CD14-positive monocyte (primary cell): ENCODE results near the gene MEG3. TPM values are rescaled to one million over a fixed set of nuclear protein-coding genes. Genes with fewer than 3 reads are reported as not detected.

Experiments
- DNase-seq, 3 donors: peaks; one replicate each; pipeline ENCODE4 v3.0.0-alpha.2; 2011 to 2022
- H2AFZ ChIP-seq: 2 replicates; pipeline ENCODE4 v1.6.0; 2012; ENCODE audit warnings: mild to moderate bottlenecking, low read depth, low read length, inconsistent platforms; ENCODE audit not compliant: insufficient read depth, poor library complexity, severe bottlenecking
- H3K27ac ChIP-seq, 2 donors: 1 replicate in 1 of 2; 2 replicates in 1 of 2; pipeline ENCODE4 v1.5.1; 2012 to 2013; ENCODE audit warnings: low read length in 2 of 2, control low read depth in 1 of 2, inconsistent platforms in 1 of 2, low read depth in 1 of 2, mild to moderate bottlenecking in 1 of 2
- H3K27me3 ChIP-seq, 2 donors: one replicate each; pipeline versions ENCODE4 v1.6.0 to v1.6.1; 2011 to 2013; ENCODE audit warnings: low read length in 2 of 2; ENCODE audit not compliant: control insufficient read depth in 2 of 2, insufficient read depth in 2 of 2
- H3K36me3 ChIP-seq, 2 donors: replicated peaks in 1 of 2; 1 replicate in 1 of 2; 2 replicates in 1 of 2; pipeline versions ENCODE4 v1.5.1 to v1.6.1; 2012 to 2013; ENCODE audit warnings: low read length in 2 of 2, control low read depth in 1 of 2, inconsistent platforms in 1 of 2, mild to moderate bottlenecking in 1 of 2; ENCODE audit not compliant: insufficient read depth in 2 of 2, control insufficient read depth in 1 of 2
- H3K4me1 ChIP-seq, 2 donors: 1 replicate in 1 of 2; 2 replicates in 1 of 2; pipeline versions ENCODE4 v1.5.1 to v1.6.1; 2012 to 2013; ENCODE audit warnings: low read length in 2 of 2, control low read depth in 1 of 2, inconsistent platforms in 1 of 2, mild to moderate bottlenecking in 1 of 2, moderate library complexity in 1 of 2; ENCODE audit not compliant: insufficient read depth in 2 of 2, control insufficient read depth in 1 of 2
- H3K4me2 ChIP-seq: replicated peaks from 2 replicates; pipeline ENCODE3; 2012; ENCODE audit warnings: low read length, moderate library complexity, mild to moderate bottlenecking; ENCODE audit not compliant: poor library complexity, severe bottlenecking; ENCODE audit errors: extremely low read depth
- H3K4me3 ChIP-seq, 3 experiments: fragments of 200-600 bp in 1 of 3; sonication (generic) in 1 of 3; replicated peaks in 1 of 3; 1 replicate in 2 of 3; 2 replicates in 1 of 3; pipeline ENCODE4 v1.5.1; 2011 to 2013; ENCODE audit warnings: low read length in 3 of 3, mild to moderate bottlenecking in 3 of 3, control low read depth in 2 of 3, low read depth in 2 of 3, inconsistent platforms in 1 of 3, moderate library complexity in 1 of 3
- H3K79me2 ChIP-seq: 2 replicates; pipeline ENCODE4 v1.6.0; 2012; ENCODE audit warnings: mild to moderate bottlenecking, control low read depth, inconsistent platforms, low read length, moderate library complexity; ENCODE audit not compliant: insufficient read depth
- H3K9ac ChIP-seq: 2 replicates; pipeline ENCODE4 v1.6.0; 2017; ENCODE audit warnings: low read length, mild to moderate bottlenecking; ENCODE audit not compliant: insufficient read depth, poor library complexity, severe bottlenecking
- H3K9me3 ChIP-seq, 2 donors: replicated peaks in 1 of 2; 1 replicate in 1 of 2; 2 replicates in 1 of 2; pipeline versions ENCODE4 v1.5.1 to v1.6.1; 2012 to 2013; ENCODE audit warnings: low read length in 2 of 2, control low read depth in 1 of 2; ENCODE audit not compliant: control insufficient read depth in 1 of 2, insufficient read depth in 1 of 2
- H4K20me1 ChIP-seq: 2 replicates; pipeline ENCODE4 v1.6.0; 2012; ENCODE audit warnings: mild to moderate bottlenecking, low read length, control low read depth, moderate library complexity; ENCODE audit not compliant: insufficient read depth
- H3K27ac Mint-ChIP-seq, 7 donors: one replicate each; pipeline ENCODE4 v1.8.0; 2020; ENCODE audit warnings: mild to moderate bottlenecking in 7 of 7, mixed read lengths in 7 of 7, moderate library complexity in 6 of 7, inconsistent platforms in 2 of 7
- H3K27me3 Mint-ChIP-seq, 3 donors: one replicate each; pipeline ENCODE4 v1.8.0; 2021 to 2022; ENCODE audit warnings: low read depth in 3 of 3, mild to moderate bottlenecking in 3 of 3, mixed read lengths in 3 of 3, moderate library complexity in 3 of 3, inconsistent platforms in 1 of 3
- H3K36me3 Mint-ChIP-seq, 2 donors: one replicate each; pipeline ENCODE4 v1.8.0; 2020; ENCODE audit warnings: mixed read lengths in 2 of 2, inconsistent platforms in 1 of 2, mild to moderate bottlenecking in 1 of 2
- H3K4me1 Mint-ChIP-seq: one replicate; pipeline ENCODE4 v1.8.0; 2020; ENCODE audit warnings: mild to moderate bottlenecking, mixed read lengths
- H3K4me3 Mint-ChIP-seq, 2 donors: one replicate each; pipeline ENCODE4 v1.8.0; 2020; ENCODE audit warnings: mild to moderate bottlenecking in 2 of 2, mixed read lengths in 2 of 2, moderate library complexity in 1 of 2
- H3K9me3 Mint-ChIP-seq, 7 donors: one replicate each; pipeline ENCODE4 v1.8.0; 2020 to 2022; ENCODE audit warnings: mixed read lengths in 7 of 7, mild to moderate bottlenecking in 6 of 7, moderate library complexity in 6 of 7, inconsistent platforms in 2 of 7
- WGBS: methylation state at CpG from one replicate; pipeline ENCODE4 v1.1.5; 2013; ENCODE audit warnings: missing lambda C conversion rate; ENCODE audit not compliant: insufficient coverage; 5-methylcytosine and 5-hydroxymethylcytosine counted together
- intact Hi-C, 2 donors: fragments of 100-400 bp; cut with micrococcal nuclease; formaldehyde crosslinking; loops; one replicate each; pipeline versions ENCODE4 v1.15.0 to v1.15.1; 2023
- polyA plus RNA-seq, 3 donors: library from polyadenylated mRNA; depleted of rRNA in 1 of 3; unstranded in 2 of 3; stranded (reverse) in 1 of 3; fragments of 300-500 nt in 2 of 3; fragments of >200 nt in 1 of 3; fragmentation: Illumina TruSeq in 2 of 3; gene quantifications; 1 replicate in 2 of 3; 2 replicates in 1 of 3; pipeline ENCODE4 v1.2.3, GENCODE V29; 2012 to 2021
- TF ChIP-seq, protein P1 (sequence below): fragments of 200-600 bp; IDR thresholded peaks from one replicate; pipeline ENCODE4 v1.8.0; 2022; ENCODE audit warnings: antibody characterized with exemption, mild to moderate bottlenecking

Gene MEG3
- polyA plus RNA-seq, 3 donors: 1.7 TPM; not detected in 2

DNA sequence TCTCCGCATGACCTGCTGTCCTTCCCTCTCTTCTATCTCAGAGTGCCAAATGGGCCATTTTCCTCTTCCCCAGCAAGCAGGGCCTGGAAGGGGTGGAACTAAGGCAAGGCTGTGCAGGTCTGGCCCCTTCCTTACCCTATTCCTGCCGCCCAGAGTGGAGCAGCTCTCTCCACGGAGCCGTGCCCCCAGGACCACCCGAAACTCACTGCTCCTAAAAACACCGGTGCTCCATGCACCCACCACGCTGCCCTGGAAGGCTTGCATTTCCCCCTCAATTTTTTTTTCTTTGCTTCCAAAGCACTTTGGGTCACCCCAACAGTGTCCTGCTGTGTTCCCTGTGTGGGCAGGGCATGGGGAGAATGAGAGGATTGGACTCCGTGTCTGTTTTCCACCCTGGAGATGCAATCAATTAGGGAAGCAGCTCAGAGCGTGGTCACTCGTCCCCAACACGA, 48.5 kb upstream of the MEG3 start:
- H3K27me3 ChIP-seq: no peaks in the 10 kb centered on the region
- Mint-ChIP-seq H3K4me1 (no peaks in the 10 kb centered on the region), H3K4me3 (no peak overlapping the region), H3K27me3 (peaks cover 0 to 7% (median 0%) of the 10 kb centered on the region in 3 donors), H3K9me3 (no peaks in the 10 kb centered on the region), H3K27ac (no peak overlapping the region), H3K36me3 (no peaks in the 10 kb centered on the region)
- TF ChIP-seq, protein P1, sequence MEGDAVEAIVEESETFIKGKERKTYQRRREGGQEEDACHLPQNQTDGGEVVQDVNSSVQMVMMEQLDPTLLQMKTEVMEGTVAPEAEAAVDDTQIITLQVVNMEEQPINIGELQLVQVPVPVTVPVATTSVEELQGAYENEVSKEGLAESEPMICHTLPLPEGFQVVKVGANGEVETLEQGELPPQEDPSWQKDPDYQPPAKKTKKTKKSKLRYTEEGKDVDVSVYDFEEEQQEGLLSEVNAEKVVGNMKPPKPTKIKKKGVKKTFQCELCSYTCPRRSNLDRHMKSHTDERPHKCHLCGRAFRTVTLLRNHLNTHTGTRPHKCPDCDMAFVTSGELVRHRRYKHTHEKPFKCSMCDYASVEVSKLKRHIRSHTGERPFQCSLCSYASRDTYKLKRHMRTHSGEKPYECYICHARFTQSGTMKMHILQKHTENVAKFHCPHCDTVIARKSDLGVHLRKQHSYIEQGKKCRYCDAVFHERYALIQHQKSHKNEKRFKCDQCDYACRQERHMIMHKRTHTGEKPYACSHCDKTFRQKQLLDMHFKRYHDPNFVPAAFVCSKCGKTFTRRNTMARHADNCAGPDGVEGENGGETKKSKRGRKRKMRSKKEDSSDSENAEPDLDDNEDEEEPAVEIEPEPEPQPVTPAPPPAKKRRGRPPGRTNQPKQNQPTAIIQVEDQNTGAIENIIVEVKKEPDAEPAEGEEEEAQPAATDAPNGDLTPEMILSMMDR: no peak
- intact Hi-C loops: no loop called here
- no peak overlapping the region for H3K27ac ChIP-seq
- H3K4me2 ChIP-seq: no peak overlapping the region
- no peaks in the 10 kb centered on the region for H4K20me1 ChIP-seq
- no peaks in the 10 kb centered on the region for H3K4me1 ChIP-seq
- H3K4me3 ChIP-seq: no peak overlapping the region
- H3K9me3 ChIP-seq: no peaks in the 10 kb centered on the region
- H2AFZ ChIP-seq: no peak overlapping the region
- no peak overlapping the region for H3K9ac ChIP-seq
- H3K79me2 ChIP-seq: no peaks in the 10 kb centered on the region
- DNase-seq: no peak
- 96% methylated on average over 8 of the region's 11 CpGs for WGBS
- no peaks in the 10 kb centered on the region for H3K36me3 ChIP-seq

DNA sequence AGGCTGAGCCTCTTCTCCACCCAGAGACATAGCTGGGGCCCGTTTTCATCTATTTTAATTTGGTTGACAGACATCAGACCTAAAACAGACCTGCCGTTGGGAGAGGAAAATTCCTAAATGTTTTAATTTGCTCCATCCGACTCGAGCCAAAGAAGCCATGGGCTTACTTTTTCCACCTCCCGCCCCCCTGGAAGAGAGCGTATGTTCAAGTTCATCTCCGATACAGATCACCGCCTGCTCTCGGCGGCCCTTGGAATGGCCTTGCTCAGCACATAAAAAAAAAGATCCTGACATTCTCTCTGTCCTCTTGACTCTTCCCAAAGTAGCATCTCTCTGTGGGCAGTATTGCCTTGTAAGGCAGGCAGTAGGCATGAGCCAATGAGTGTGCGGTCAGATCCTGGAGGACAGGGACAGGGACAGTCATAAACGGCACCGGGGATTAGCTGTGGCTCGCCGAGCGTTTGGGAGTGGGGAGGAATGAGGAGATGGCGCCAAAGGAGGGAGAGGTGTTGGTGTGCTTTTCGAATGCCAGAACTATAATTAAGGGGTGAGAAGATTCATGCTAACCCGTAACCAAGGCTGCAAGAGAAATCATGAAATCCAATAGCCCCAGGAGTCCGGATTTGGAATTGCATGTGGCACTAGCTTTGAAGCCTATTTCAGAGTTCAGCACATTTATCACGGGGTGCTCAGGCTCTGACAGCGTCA, 47.9 kb upstream of the MEG3 start:
- Histone ChIP-seq H3K4me3 (no peak overlapping the region), H3K4me2 (no peak overlapping the region), H4K20me1 (no peaks in the 10 kb centered on the region), H3K9me3 (no peaks in the 10 kb centered on the region), H2AFZ (no peak overlapping the region), H3K36me3 (no peaks in the 10 kb centered on the region), H3K27me3 (no peaks in the 10 kb centered on the region), H3K4me1 (no peaks in the 10 kb centered on the region), H3K9ac (no peak overlapping the region), H3K79me2 (no peaks in the 10 kb centered on the region), H3K27ac (no peak overlapping the region)
- Mint-ChIP-seq H3K27me3 (peaks cover 0 to 7% (median 2%) of the 10 kb centered on the region in 3 donors), H3K36me3 (no peaks in the 10 kb centered on the region), H3K27ac (no peak overlapping the region), H3K4me3 (no peak overlapping the region), H3K4me1 (no peaks in the 10 kb centered on the region), H3K9me3 (no peaks in the 10 kb centered on the region)
- intact Hi-C loops: no loop called here
- 94% methylated on average over 16 of the region's 22 CpGs for WGBS
- DNase-seq: no peak
- TF ChIP-seq, protein P1: no peak
